HG02623 (cell line): Measurements from ENCODE around the gene TMCO6.

ENCODE experiments used
- ATAC-seq: cut with Tn5 transposase; IDR thresholded peaks from one replicate; pipeline ENCODE4 v1.9.1; 2021; ENCODE audit warnings: moderate library complexity; ENCODE audit not compliant: unreplicated experiment

TMCO6 gene

DNA sequence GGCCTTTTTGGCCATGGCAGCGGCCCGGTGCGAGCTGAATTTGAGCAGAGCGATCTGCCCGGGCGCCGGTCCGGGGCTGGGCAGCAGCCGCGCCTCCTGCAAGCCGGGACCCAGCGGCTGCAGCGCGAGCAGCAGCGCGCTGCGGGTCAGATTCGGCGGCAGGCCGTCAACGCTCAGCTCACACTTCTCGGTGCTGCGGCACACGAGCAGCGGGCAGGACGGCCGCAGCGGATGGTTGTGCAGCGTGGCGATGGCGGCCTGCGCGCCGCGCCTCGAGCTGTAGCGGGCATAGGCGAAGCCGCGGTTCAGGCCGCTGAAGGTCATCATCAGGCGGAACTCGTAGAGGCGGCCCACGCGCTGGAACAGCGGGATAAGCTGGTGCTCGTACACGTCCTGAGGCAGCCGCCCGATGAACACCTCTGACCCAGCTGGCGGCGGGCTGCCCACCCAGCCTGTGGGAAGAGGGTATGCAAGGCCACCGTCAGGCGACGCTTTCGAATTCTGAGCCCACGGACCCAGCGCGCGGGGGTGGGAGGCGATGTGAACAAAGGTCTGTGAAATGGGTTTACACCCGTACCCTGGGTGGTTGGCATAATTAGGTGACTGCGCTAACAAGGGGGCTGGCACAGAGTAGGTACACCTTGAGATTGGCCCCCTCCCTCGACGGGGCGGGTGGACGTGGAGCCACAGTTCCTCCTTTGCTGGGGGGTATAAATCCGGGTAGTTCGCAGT lies 33.4 kb downstream of the TMCO6 start:
- ATAC-seq, result no peak

DNA sequence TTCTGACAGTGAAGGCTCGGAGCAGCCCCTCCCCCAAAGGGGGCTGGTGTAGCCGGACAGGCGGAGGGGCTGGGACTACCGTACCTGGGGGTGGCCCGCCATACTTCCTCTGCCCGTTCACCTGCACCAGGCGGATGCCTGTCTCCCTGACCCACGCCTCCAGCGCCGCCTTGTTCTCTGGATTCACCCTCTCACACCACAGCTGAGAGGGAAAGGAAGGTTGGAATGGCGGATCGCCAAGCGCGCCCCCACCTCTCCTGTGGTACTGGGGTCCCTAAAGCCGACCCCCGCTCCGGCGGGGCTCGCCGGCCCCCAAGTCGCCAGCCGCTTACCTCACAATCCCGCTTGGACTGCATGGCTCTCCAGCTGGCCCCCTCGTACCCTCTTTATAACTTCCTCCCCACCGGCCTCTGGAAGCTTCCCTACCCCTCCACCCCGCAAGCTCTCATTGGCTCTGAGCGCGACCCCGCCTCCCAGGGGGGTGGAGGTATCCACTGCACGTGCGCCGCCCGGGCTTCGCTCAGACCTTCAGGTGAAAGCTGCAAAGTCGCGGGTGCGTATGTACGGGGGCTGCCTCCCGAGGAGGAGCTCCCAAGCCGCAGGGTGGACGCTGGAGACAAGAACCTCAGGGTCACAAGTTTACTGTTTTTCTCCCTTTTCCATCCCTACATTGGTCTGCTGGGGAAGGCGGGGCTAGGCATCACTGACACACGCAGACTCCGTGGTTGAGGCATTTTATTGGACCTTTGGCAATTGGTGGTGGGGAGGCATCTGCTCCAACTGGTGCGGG lies 34.1 kb downstream of the TMCO6 start, which contains the start of gene DND1:
Gene DND1, minus strand, starts transcription at position 390 of the 790 bp plus-strand sequence. Its CDS starts 34 bp downstream, at position 356.
- ATAC-seq, result no peak

DNA sequence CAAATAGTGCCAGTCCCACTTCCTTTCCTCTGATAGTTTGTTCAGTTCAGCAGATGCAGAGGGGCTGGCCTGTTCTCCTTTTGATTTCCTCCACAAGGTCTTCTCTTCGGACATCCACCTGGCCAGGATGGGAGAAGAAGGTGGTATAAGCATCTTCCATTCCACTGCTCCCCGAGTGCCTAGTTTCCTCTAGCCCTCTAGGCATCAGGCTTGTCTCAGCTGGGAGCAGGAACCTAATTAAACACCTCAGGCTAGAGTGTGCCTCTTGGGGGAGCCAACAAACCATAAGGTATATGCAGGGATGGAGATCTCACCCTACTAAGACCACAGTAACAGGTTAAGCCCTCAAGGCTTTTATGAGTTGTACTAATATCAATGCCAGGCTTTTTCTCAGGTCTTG lies 35.0 kb downstream of the TMCO6 start:
- no peak for ATAC-seq

DNA sequence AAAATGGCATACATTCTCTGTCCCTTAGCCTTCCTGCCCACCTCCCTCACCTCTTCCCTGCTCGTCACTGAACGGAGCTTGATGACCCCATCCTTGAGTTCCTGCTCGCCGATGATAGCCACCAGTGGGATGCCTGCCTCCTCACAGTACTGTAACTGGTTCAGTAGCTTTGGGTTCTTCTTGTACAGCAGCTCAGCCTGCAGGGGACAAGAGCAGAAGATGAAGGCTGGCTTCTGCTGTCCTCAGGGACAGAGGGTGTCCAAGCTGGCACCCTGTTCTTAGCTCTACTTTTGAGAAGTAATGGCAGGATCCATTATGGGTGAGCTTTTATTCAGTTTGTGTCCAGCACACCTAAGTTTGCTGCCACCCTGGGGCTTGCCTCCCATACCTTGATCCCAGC lies 35.4 kb downstream of the TMCO6 start:
- no peak for ATAC-seq

DNA sequence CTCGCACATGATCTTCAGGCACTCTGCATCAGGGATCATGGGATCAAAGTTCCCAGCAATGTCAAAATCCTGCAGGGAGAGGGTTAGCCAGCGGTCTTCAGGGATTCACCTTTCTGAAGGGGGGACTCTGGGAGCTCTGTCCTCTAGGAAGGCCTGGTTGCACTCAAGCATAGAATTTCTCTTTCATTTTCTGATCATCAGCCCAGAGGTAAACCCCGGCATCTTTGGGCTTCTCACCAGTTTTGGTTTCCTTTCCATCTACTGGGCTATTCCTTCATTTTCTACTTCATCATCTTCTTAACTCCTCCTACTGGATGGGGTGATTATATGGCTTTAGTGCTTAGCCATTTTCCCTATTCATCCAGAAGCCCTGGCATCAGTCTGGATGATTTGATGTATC lies 38.7 kb downstream of the TMCO6 start:
- no peak for ATAC-seq

DNA sequence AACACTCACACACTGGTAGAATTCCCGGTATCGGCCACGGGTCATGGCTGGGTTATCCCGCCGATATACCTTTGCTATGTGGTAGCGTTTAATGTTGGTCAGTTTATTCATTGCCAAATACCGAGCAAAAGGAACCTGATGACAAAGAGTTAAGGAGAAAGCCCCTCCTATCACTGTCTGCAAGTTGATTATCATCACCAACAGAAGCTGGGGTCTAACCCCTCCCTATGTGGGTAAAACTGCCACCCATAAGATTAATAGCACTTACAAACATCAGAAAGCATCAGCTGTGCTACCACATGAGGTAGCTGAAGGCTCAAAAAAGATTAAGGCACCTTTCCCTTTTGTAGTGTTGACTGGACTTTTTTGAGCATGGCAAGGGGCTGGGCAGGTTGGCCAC lies 39.7 kb downstream of the TMCO6 start:
- ATAC-seq, result no peak

DNA sequence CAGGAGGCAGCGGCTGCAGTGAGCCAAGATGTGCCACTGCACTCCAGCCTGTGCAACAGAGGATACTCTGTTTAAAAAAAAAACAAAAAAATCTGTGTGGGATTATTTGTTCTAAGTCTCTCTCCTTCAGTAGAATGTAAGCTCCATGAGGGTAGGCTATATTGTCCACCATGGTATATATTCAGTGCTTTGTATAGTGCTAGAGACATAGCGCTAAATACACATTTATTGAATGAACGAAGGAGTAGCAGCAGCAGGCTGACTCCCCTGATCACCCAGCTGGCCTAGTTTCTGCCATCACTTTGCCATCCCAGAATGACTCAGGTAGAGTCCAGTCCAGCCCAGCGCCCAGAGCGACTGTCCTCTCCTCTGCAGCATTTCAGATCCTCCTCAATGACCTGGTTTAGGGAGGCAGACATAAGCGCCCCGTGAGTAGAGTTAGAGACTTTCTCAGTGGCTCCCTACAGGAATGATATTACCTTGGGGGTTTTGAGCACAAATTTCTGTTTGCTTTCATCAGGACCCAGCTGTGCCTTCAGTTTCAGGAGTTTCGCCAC lies 51.2 kb downstream of the TMCO6 start:
- no peak for ATAC-seq

DNA sequence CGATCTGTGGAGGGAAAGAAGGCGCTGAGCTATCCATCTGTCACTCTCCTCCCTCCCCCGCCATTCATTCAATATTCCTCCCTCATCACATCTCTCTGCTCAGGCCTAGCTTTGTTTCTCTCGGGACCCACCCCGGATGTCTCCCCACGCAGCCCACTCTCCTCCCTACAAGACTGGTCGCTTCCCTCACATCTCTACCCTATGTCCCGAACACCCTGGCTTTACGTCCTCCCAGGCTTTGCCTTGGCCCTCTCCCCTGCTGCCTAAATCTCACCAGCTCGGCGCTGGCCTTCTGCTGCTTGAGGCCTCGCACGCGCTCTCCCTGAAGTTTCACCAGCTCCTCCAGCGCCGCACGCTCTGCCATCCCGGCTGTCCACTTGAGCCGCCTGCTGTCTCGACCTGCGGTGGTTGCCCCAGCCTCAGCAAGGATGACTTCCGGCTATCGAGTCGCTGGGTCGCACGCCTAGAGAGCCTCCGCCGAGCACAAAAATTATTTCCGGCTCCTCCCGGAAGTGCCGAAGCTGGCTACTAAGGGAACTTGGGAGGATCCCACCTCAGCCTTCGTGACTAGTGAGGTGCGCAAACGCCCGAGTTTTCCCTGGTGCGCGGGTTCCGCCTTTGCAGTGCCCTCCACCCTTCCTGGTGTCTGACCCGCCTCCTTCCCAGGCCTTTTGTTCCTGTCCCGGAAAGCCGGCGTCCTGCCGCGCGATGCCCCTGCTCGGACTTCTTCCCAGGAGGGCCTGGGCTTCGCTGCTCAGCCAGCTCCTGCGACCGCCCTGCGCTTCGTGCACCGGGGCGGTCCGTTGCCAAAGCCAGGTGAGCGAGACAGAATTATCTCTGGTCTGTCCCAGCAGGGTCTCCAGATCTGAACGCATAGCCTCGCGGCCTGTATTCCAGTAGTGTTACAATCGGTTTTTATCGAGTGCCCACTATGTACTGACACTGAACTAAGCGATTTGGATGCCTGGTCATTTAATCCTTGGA lies 52.0 kb downstream of the TMCO6 start, which contains the start of the genes HARS1 and HARS2:
Gene HARS1, minus strand, starts transcription at position 430 of the 984 bp plus-strand sequence. Its CDS starts 66 bp downstream, at position 364.
Gene HARS2, plus strand, starts transcription at position 515 of the 984 bp plus-strand sequence. Its CDS starts 194 bp downstream, at position 709.
- ATAC-seq, result peak; percentile 98

DNA sequence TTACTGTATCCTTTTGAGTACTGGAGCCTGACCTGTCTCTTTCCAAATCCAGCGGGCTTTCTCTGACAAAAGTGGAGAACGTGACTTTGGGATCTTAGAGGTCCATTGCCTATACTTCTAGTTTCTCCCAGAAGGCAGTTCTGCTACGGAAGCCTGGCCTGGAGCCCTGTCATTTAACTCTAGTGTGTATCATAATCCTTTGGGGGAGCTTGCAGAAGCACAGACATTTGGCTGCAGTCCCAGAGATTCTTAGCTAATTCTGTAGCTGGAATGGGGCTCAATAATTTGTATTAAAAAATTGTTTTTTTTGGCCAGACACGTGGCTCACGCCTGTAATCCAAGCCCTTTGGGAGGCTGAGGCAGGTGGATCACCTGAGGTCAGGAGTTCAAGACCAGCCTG lies 55.0 kb downstream of the TMCO6 start:
- ATAC-seq, result no peak
